A549 (cell line): ENCODE data around the gene DNAJC30. TPM values are rescaled to one million over a fixed set of nuclear protein-coding genes. Genes with fewer than 3 reads are reported as not detected.

Experiments used
- BHLHE40 ChIP-seq: IDR thresholded peaks from 2 replicates; pipeline ENCODE4 v1.6.1; 2012; ENCODE audit warnings: low read depth, low read length, inconsistent platforms
- CBX2 ChIP-seq: fragments of 200-600 bp; sonication (generic); IDR thresholded peaks from 2 replicates; pipeline ENCODE4 v1.6.1; 2016; ENCODE audit warnings: low read depth, mild to moderate bottlenecking, borderline replicate concordance
- CBX8 ChIP-seq: fragments of 200-600 bp; sonication (generic); IDR thresholded peaks from 2 replicates; pipeline ENCODE4 v1.6.1; 2016
- CHD2 ChIP-seq: fragments of 150-350 bp; IDR thresholded peaks from 2 replicates; pipeline ENCODE4 v1.6.1; 2014; ENCODE audit warnings: low read length; ENCODE audit not compliant: partially characterized antibody
- EHF ChIP-seq: fragments of 250-450 bp; sonication (Bioruptor Pico); IDR thresholded peaks from 2 replicates; pipeline ENCODE4 v1.5.0; 2020; ENCODE audit warnings: mild to moderate bottlenecking
- EP300 ChIP-seq, 2 experiments: fragments of >200 bp; sonication (Bioruptor Twin); formaldehyde crosslinking; IDR thresholded peaks; 2 replicates in 1 of 2; 3 replicates in 1 of 2; pipeline ENCODE4 v1.6.1; 2016 to 2017
- FOSL2 ChIP-seq, 2 experiments: fragments of 450-650 bp in 1 of 2; fragments of >200 bp in 1 of 2; sonication (Bioruptor Twin) in 1 of 2; formaldehyde crosslinking; IDR thresholded peaks; 2 replicates each; pipeline versions ENCODE4 v1.5.0 to v1.6.1; 2016 to 2020; ENCODE audit warnings: mild to moderate bottlenecking in 1 of 2, moderate library complexity in 1 of 2
- HDAC2 ChIP-seq: fragments of 200-600 bp; sonication (generic); IDR thresholded peaks from 2 replicates; pipeline ENCODE4 v1.6.1; 2016
- HEYL ChIP-seq: fragments of 250-450 bp; sonication (Bioruptor Pico); IDR thresholded peaks from 2 replicates; pipeline ENCODE4 v1.8.0; 2021; ENCODE audit warnings: mild to moderate bottlenecking, moderate library complexity
- JUN ChIP-seq, 2 experiments: fragments of >200 bp; sonication (Bioruptor Twin); formaldehyde crosslinking; IDR thresholded peaks; 2 replicates in 1 of 2; 3 replicates in 1 of 2; pipeline ENCODE4 v1.6.1; 2016 to 2017
- KDM1A ChIP-seq: fragments of 200-600 bp; sonication (generic); IDR thresholded peaks from 2 replicates; pipeline ENCODE4 v1.6.1; 2016; ENCODE audit warnings: low read depth, mild to moderate bottlenecking
- MAFK ChIP-seq: fragments of 450-650 bp; IDR thresholded peaks from 2 replicates; pipeline ENCODE4 v1.6.1; 2014; ENCODE audit not compliant: partially characterized antibody
- MAZ ChIP-seq: fragments of 150-350 bp; IDR thresholded peaks from 2 replicates; pipeline ENCODE4 v1.6.1; 2014; ENCODE audit warnings: antibody characterized with exemption, low read depth, low read length, borderline replicate concordance
- NFE2L2 ChIP-seq: fragments of 150-350 bp; conservative IDR thresholded peaks from 2 replicates; pipeline ENCODE4 v1.6.1; 2014; ENCODE audit warnings: low read length
- POLR2A ChIP-seq: IDR thresholded peaks from 2 replicates; pipeline ENCODE4 v1.6.1; 2012; ENCODE audit warnings: mild to moderate bottlenecking, low read length
- RAD21 ChIP-seq, 2 experiments: fragments of >200 bp in 1 of 2; sonication (Bioruptor Twin) in 1 of 2; formaldehyde crosslinking in 1 of 2; IDR thresholded peaks in 1 of 2; conservative IDR thresholded peaks in 1 of 2; 2 replicates in 1 of 2; 3 replicates in 1 of 2; pipeline ENCODE4 v1.6.1; 2012 to 2018; ENCODE audit warnings: inconsistent platforms in 1 of 2
- RCOR1 ChIP-seq: fragments of 150-350 bp; IDR thresholded peaks from 2 replicates; pipeline ENCODE4 v1.6.1; 2014; ENCODE audit warnings: antibody characterized with exemption, low read length, low read depth
- RFX5 ChIP-seq: fragments of 450-650 bp; IDR thresholded peaks from 2 replicates; pipeline ENCODE4 v1.7.1; 2014; ENCODE audit warnings: antibody characterized with exemption, mild to moderate bottlenecking, moderate library complexity
- RNF2 ChIP-seq: fragments of 200-600 bp; sonication (generic); IDR thresholded peaks from 2 replicates; pipeline ENCODE4 v1.6.1; 2016; ENCODE audit warnings: low read depth, mild to moderate bottlenecking, antibody characterized with exemption, moderate library complexity, borderline replicate concordance
- SMC3 ChIP-seq: fragments of >200 bp; sonication (Bioruptor Twin); formaldehyde crosslinking; IDR thresholded peaks from 3 replicates; pipeline ENCODE4 v1.6.1; 2018; ENCODE audit warnings: inconsistent platforms
- TFCP2L1 ChIP-seq: fragments of 250-450 bp; sonication (Bioruptor Pico); IDR thresholded peaks from 2 replicates; pipeline ENCODE4 v1.5.0; 2021; ENCODE audit warnings: mild to moderate bottlenecking
- TP53 ChIP-seq: fragments of 250-450 bp; sonication (Bioruptor Pico); IDR thresholded peaks from 2 replicates; pipeline ENCODE4 v1.5.0; 2021; ENCODE audit warnings: mild to moderate bottlenecking, moderate library complexity
- ZC3H11A ChIP-seq: fragments of 450-650 bp; IDR thresholded peaks from 2 replicates; pipeline ENCODE4 v1.6.1; 2014; ENCODE audit warnings: antibody characterized with exemption, mild to moderate bottlenecking
- ZFP36 ChIP-seq: fragments of 450-650 bp; IDR thresholded peaks from 2 replicates; pipeline ENCODE4 v1.6.1; 2014; ENCODE audit warnings: borderline replicate concordance; ENCODE audit not compliant: partially characterized antibody
- ZNF302 ChIP-seq: fragments of 250-450 bp; sonication (Bioruptor Pico); IDR thresholded peaks from 2 replicates; pipeline ENCODE4 v1.9.0; 2021; ENCODE audit warnings: inconsistent platforms, mild to moderate bottlenecking, moderate library complexity
- polyA plus RNA-seq, 4 experiments: library from polyadenylated mRNA; depleted of rRNA in 3 of 4; stranded (reverse); fragments of >200 nt; fragmentation: RNase III in 1 of 4; extraction: RNeasy Plus Mini Kit Qiagen cat#74134 plus additional on column Dnase treatment in 1 of 4; gene quantifications; 2 replicates in 3 of 4; 3 replicates in 1 of 4; pipeline ENCODE4 v1.2.3, GENCODE V29; 2011 to 2017
- TF ChIP-seq, protein P1 (sequence below): fragments of 200-600 bp; sonication (generic); IDR thresholded peaks from 2 replicates; pipeline ENCODE4 v1.6.1; 2016; ENCODE audit warnings: antibody characterized with exemption, mild to moderate bottlenecking, moderate library complexity
- TF ChIP-seq, protein P2 (sequence below): fragments of 250-450 bp; sonication (Bioruptor Pico); IDR thresholded peaks from 2 replicates; pipeline ENCODE4 v1.5.0; 2021; ENCODE audit warnings: mild to moderate bottlenecking, moderate library complexity, borderline replicate concordance
- TF ChIP-seq, protein P3 (sequence below): fragments of 450-650 bp; IDR thresholded peaks from 2 replicates; pipeline ENCODE4 v1.6.1; 2014; ENCODE audit warnings: antibody characterized with exemption
- TF ChIP-seq, protein P4 (sequence below): fragments of >200 bp; sonication (Bioruptor Twin); formaldehyde crosslinking; IDR thresholded peaks from 2 replicates; pipeline ENCODE4 v1.6.1; 2016
- TF ChIP-seq, protein P5 (sequence below): fragments of 250-450 bp; sonication (Bioruptor Pico); IDR thresholded peaks from 2 replicates; pipeline ENCODE4 v1.5.0; 2020; ENCODE audit warnings: low read depth, mild to moderate bottlenecking, moderate library complexity
- TF ChIP-seq, protein P6 (sequence below): IDR thresholded peaks from 2 replicates; pipeline ENCODE4 v1.6.1; 2012; ENCODE audit warnings: low read depth, borderline replicate concordance
- TF ChIP-seq, protein P7 (sequence below): fragments of >200 bp; sonication (Bioruptor Twin); formaldehyde crosslinking; IDR thresholded peaks from 3 replicates; pipeline ENCODE4 v1.6.1; 2016

The DNAJC30 gene
- polyA plus RNA-seq, 2 of the 4 experiments (the other 2 are of a cell fraction), result 5.7 to 8.9 TPM

DNA sequence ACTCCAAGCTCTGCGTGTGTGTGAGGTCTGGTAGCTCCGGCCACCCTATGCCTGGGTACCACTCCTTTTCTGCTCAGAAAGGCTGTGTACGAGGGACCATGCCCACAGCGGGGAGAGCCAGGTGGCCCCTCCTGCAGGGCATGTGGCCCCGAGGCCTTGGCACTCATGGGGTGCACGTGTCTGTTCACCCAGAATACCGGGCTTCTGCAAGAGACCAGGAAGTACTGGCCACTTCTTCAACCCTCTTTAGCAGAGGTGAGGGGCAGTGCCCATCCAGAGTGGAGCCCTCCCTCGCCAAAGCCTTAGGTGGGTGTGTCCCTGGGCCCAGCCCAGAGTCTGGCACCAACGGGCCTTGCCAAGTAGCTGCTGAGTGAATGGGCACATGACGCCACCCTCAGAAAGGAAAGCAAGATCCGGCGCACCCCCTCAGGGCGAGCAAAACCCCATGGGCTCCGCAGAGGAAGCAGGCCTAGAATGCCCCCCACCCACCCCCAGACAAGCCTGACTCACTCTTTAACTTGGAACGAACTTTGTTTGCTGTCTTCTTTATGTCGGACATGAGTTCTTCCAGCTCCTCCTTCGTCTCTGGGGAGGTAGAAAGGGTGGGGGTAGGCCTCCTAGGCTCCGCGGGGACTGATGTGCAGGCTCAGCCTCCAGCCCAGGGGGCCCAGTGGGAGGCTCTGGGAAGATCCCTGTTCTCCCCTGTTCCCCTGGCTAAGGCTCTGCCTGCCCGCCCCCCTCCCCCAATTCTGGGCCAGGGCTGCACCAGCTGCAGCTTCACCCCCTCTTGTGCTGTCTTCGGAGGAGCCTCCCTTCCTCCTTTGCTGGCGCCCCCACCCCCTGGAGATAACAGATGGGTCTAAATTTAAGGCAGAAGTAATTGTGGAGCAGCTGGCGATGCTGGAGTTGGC is 21.6 kb upstream of the DNAJC30 start (continued):
- TF ChIP-seq, protein P1, sequence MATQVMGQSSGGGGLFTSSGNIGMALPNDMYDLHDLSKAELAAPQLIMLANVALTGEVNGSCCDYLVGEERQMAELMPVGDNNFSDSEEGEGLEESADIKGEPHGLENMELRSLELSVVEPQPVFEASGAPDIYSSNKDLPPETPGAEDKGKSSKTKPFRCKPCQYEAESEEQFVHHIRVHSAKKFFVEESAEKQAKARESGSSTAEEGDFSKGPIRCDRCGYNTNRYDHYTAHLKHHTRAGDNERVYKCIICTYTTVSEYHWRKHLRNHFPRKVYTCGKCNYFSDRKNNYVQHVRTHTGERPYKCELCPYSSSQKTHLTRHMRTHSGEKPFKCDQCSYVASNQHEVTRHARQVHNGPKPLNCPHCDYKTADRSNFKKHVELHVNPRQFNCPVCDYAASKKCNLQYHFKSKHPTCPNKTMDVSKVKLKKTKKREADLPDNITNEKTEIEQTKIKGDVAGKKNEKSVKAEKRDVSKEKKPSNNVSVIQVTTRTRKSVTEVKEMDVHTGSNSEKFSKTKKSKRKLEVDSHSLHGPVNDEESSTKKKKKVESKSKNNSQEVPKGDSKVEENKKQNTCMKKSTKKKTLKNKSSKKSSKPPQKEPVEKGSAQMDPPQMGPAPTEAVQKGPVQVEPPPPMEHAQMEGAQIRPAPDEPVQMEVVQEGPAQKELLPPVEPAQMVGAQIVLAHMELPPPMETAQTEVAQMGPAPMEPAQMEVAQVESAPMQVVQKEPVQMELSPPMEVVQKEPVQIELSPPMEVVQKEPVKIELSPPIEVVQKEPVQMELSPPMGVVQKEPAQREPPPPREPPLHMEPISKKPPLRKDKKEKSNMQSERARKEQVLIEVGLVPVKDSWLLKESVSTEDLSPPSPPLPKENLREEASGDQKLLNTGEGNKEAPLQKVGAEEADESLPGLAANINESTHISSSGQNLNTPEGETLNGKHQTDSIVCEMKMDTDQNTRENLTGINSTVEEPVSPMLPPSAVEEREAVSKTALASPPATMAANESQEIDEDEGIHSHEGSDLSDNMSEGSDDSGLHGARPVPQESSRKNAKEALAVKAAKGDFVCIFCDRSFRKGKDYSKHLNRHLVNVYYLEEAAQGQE, result no peak
- TF ChIP-seq CBX8 (no peak), TFCP2L1 (CRISPR knock-in tag) (no peak), CBX2 (no peak), FOSL2 (IDR thresholded peaks at IDR 0.05) (peak; percentile 91), FOSL2 (CRISPR knock-in tag; IDR thresholded peaks at IDR 0.05) (peak; percentile 95), KDM1A (peak; percentile 38; the same call in 1 of the 2 replicates), ZFP36 (no peak), NFE2L2 (no peak), POLR2A (peak; percentile 15; the same call in 1 of the 2 replicates), BHLHE40 (no peak), RAD21 (conservative IDR thresholded peaks at IDR 0.05 in 1 of 2, IDR thresholded peaks at IDR 0.05 in 1 of 2) (peak in 1 of 2 experiments; percentile 53; a peak in 3 of 5 replicates), JUN (IDR thresholded peaks at IDR 0.05) (peak; percentile 96 to 97), ZC3H11A (no peak), CHD2 (no peak), ZNF302 (CRISPR knock-in tag) (peak; percentile 84; the same call in 1 of the 2 replicates), TP53 (no peak), SMC3 (peak; percentile 49; the same call in 2 of the 3 replicates), RNF2 (no peak), RCOR1 (no peak), MAZ (peak; percentile 58; the same call in 1 of the 2 replicates), HDAC2 (0 out of 2 replicates have a peak, but pooled peaks have one; percentile 13), EP300 (IDR thresholded peaks at IDR 0.05) (peak; percentile 96; a peak in 4 of 5 replicates), MAFK (no peak), EHF (CRISPR knock-in tag) (peak; percentile 77; the same call in 1 of the 2 replicates), RFX5 (no peak), HEYL (no peak)
- TF ChIP-seq, protein P2, sequence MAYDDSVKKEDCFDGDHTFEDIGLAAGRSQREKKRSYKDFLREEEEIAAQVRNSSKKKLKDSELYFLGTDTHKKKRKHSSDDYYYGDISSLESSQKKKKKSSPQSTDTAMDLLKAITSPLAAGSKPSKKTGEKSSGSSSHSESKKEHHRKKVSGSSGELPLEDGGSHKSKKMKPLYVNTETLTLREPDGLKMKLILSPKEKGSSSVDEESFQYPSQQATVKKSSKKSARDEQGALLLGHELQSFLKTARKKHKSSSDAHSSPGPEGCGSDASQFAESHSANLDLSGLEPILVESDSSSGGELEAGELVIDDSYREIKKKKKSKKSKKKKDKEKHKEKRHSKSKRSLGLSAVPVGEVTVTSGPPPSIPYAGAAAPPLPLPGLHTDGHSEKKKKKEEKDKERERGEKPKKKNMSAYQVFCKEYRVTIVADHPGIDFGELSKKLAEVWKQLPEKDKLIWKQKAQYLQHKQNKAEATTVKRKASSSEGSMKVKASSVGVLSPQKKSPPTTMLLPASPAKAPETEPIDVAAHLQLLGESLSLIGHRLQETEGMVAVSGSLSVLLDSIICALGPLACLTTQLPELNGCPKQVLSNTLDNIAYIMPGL (CRISPR knock-in tag), result no peak
- TF ChIP-seq, protein P3, sequence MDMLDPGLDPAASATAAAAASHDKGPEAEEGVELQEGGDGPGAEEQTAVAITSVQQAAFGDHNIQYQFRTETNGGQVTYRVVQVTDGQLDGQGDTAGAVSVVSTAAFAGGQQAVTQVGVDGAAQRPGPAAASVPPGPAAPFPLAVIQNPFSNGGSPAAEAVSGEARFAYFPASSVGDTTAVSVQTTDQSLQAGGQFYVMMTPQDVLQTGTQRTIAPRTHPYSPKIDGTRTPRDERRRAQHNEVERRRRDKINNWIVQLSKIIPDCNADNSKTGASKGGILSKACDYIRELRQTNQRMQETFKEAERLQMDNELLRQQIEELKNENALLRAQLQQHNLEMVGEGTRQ, result peak; percentile 84
- TF ChIP-seq, protein P4, sequence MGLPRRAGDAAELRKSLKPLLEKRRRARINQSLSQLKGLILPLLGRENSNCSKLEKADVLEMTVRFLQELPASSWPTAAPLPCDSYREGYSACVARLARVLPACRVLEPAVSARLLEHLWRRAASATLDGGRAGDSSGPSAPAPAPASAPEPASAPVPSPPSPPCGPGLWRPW, result peak; percentile 22; the same call in 1 of the 2 replicates
- TF ChIP-seq, protein P5, sequence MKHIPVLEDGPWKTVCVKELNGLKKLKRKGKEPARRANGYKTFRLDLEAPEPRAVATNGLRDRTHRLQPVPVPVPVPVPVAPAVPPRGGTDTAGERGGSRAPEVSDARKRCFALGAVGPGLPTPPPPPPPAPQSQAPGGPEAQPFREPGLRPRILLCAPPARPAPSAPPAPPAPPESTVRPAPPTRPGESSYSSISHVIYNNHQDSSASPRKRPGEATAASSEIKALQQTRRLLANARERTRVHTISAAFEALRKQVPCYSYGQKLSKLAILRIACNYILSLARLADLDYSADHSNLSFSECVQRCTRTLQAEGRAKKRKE (CRISPR knock-in tag), result peak; percentile 83
- TF ChIP-seq, protein P6, sequence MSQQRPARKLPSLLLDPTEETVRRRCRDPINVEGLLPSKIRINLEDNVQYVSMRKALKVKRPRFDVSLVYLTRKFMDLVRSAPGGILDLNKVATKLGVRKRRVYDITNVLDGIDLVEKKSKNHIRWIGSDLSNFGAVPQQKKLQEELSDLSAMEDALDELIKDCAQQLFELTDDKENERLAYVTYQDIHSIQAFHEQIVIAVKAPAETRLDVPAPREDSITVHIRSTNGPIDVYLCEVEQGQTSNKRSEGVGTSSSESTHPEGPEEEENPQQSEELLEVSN, result peak; percentile 81
- TF ChIP-seq, protein P7, sequence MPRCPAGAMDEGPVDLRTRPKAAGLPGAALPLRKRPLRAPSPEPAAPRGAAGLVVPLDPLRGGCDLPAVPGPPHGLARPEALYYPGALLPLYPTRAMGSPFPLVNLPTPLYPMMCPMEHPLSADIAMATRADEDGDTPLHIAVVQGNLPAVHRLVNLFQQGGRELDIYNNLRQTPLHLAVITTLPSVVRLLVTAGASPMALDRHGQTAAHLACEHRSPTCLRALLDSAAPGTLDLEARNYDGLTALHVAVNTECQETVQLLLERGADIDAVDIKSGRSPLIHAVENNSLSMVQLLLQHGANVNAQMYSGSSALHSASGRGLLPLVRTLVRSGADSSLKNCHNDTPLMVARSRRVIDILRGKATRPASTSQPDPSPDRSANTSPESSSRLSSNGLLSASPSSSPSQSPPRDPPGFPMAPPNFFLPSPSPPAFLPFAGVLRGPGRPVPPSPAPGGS, result peak; percentile 81; the same call in 1 of the 3 replicates
